Mesodermal cell (in vitro differentiated cells): Measurements from ENCODE around the gene INO80.
"Not testable (repeated sequence)": the region's sequence is repeated elsewhere in the genome, so short reads cannot be mapped to it uniquely, and the experiment has no call there.

Experiments used
- H3K27ac ChIP-seq: 2 replicates; pipeline ENCODE4 v1.7.0; 2013; ENCODE audit warnings: mild to moderate bottlenecking, low read depth, low read length, moderate library complexity; ENCODE audit not compliant: severe bottlenecking
- H3K36me3 ChIP-seq: 2 replicates; pipeline ENCODE4 v1.7.1; 2013; ENCODE audit warnings: mild to moderate bottlenecking, low read length, moderate library complexity; ENCODE audit not compliant: control insufficient read depth, insufficient read depth
- H3K4me1 ChIP-seq: one replicate; pipeline ENCODE4 v1.7.1; 2013; ENCODE audit warnings: mild to moderate bottlenecking, low read length; ENCODE audit not compliant: insufficient read depth, control insufficient read depth, poor library complexity, severe bottlenecking
- H3K4me3 ChIP-seq: 2 replicates; pipeline ENCODE4 v1.7.0; 2013; ENCODE audit warnings: low read length, control low read depth, mild to moderate bottlenecking; ENCODE audit not compliant: insufficient read depth, poor library complexity, severe bottlenecking; ENCODE audit errors: extremely low read depth
- H3K9me3 ChIP-seq: 2 replicates; pipeline ENCODE4 v1.7.1; 2013; ENCODE audit warnings: mild to moderate bottlenecking, low read length, moderate library complexity; ENCODE audit not compliant: control insufficient read depth
- WGBS, 2 experiments: methylation state at CpG; one replicate each; pipeline ENCODE4 v1.1.5; 2013; ENCODE audit warnings: missing lambda C conversion rate in 2 of 2; ENCODE audit not compliant: insufficient coverage in 2 of 2; 5-methylcytosine and 5-hydroxymethylcytosine counted together

Gene INO80

DNA sequence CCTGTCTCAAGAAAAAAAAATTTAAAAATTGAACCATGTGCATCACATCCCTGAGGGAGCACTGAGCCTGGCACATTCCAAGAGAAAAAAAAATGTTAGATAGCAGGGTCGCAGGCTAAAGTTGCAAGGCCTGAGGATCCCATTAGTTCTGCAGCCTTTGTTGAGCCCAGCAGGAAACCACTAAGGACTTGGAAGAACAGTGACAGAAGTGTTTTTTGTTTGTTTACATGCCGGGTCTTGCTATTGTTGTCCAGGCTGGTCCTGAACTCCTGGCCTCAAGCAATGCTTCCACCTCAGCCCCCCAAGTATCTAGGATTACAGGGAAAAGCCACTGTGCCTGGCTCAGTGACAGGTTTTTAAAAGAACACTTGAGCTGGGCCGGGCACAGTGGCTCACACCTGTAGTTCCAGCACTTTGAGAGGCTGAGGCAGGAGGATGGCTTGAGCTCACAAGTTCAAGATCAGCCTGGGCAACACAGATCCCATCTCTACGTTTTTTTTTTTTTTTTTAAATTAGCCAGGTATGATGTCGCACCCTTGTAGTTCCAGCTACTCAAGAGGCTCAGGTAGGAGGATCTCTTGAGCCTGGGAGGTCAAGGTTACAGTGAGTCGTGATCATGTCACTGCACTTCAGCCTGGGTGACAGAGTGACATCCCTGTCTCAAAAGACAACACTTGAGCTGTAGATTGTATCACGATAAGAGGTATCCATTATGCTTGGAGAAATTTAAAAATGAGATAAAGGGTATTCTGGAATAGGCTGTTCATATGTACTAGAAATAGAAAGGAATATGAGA lies 147.6 kb downstream of the INO80 start:
- H3K9me3 ChIP-seq: no peaks in the 10 kb centered on the region
- 59 to 68% methylated on average over 3 to 5 of the region's 7 CpGs for WGBS, 2 experiments
- no peak overlapping the region for H3K4me3 ChIP-seq
- no peaks in the 10 kb centered on the region for H3K36me3 ChIP-seq
- H3K27ac ChIP-seq: no peak overlapping the region
- H3K4me1 ChIP-seq: peaks cover 2% of the 10 kb centered on the region

DNA sequence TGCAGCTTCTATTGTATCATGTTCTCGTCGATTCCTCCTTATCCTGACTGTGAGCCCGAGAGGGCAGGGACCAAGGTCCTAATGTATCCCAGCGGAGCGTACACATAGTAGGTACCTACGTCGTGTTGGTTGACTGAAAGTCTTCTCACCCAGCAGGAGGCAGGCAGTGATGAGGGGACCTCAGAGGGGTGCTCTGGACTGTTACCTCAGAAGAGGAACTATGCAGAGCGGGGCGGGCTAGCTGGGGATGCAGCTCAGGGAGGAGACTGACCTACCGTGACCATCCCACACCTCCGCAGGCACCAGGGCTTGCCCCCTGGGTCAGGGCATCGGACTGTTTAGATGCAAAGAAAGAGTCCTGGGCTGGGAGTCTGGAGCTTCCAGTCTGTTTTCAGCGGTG lies 151.4 kb downstream of the INO80 start:
- H3K4me3 ChIP-seq: no peak overlapping the region
- 82 to 97% methylated on average over 9 to 13 of the region's 13 CpGs for WGBS, 2 experiments
- H3K9me3 ChIP-seq: no peaks in the 10 kb centered on the region
- no peak overlapping the region for H3K27ac ChIP-seq
- peaks cover 4% of the 10 kb centered on the region for H3K4me1 ChIP-seq
- no peaks in the 10 kb centered on the region for H3K36me3 ChIP-seq

DNA sequence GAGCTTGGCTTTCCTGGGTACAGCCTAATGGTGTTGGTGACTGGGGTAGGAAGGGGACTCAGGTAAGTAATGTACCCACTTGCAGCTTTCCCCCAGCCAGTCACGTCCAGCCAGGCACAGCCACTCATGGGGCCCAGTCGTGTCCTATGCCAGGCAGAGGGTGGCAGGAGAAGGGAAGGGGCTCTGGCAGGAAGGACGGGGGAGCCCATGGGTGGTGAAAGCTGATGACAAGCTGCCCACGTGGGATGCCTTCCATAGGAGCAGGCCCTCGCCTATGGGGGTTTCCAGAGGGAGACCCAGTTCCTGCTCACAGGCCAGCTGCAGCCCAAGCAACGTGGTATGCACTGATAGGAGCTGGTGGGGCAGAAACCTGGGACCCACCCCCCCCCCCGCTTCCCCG lies 152.1 kb downstream of the INO80 start:
- H3K27ac ChIP-seq: no peak overlapping the region
- 89 to 100% methylated on average over 1 to 4 of the region's 8 CpGs for WGBS, 2 experiments
- no peak overlapping the region for H3K4me3 ChIP-seq
- no peaks in the 10 kb centered on the region for H3K36me3 ChIP-seq
- H3K9me3 ChIP-seq: no peaks in the 10 kb centered on the region
- H3K4me1 ChIP-seq: peaks cover 5% of the 10 kb centered on the region

DNA sequence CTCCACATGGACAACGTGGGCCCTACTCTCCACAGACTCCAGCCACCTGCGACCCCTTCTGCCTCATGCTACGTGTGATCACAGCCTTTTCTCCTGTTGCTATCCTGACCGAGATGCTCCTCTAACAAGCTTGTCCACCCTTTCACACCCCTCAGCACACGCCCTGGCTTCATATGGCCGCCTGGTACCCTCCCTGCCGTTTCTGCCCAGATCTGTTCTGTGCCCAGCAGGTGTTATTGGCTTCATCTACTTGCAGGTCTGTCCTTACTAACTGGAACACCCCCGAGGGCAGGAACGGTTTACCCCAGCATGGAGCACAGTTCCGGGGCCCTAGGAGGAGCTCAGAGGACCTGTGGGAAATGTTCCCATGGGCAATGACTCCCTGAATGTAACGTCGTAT lies 152.9 kb downstream of the INO80 start:
- Histone ChIP-seq H3K4me3 (no peak overlapping the region), H3K36me3 (no peaks in the 10 kb centered on the region), H3K4me1 (peaks cover 5% of the 10 kb centered on the region), H3K9me3 (no peaks in the 10 kb centered on the region), H3K27ac (no peak overlapping the region)
- 90 to 92% methylated on average over 9 to 12 of the region's 12 CpGs for WGBS, 2 experiments

DNA sequence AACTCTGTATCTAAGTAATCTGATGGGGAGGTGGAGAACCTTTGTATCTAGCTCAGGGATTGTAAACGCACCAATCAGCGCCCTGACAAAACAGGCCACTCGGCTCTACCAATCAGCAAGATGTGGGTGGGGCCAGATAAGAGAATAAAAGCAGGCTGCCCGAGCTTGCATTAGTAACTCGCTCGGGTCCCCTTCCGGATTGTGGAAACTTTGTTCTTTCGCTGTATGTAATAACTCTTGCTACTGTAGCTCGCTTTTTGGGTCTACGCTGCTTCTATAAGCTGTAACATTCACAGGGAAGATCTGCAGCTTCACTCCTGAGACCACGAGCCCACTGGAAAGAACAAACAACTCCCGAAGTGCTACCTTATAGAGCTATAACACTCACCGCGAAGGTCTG lies 153.8 kb downstream of the INO80 start:
- not testable (repeated sequence) for H3K27ac ChIP-seq, H3K9me3 ChIP-seq, H3K36me3 ChIP-seq, H3K4me3 ChIP-seq, H3K4me1 ChIP-seq
- 94 to 96% methylated on average over 11 to 13 of the region's 14 CpGs for WGBS, 2 experiments

DNA sequence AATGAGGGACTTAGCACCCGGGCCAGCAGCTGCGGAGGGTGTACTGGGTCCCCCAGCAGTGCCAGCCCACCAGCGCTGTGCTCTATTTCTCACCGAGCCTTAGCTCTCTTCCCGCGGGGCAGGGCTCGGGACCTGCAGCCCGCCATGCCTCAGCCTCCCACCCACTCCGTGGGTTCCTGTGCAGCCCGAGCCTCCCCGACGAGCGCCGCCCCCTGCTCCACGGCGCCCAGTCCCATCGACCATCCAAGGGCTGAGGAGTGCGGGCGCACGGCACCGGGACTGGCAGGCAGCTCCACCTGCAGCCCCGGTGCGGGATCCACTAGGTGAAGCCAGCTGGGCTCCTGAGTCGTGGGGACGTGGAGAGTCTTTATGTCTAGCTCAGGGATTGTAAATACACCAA lies 154.3 kb downstream of the INO80 start:
- not testable (repeated sequence) for H3K36me3 ChIP-seq, H3K27ac ChIP-seq, H3K4me3 ChIP-seq, H3K9me3 ChIP-seq, H3K4me1 ChIP-seq
- 99% methylated on average over 18 of the region's 25 CpGs; no CpG with 5 or more reads in 1 of the 2 experiments for WGBS, 2 experiments

DNA sequence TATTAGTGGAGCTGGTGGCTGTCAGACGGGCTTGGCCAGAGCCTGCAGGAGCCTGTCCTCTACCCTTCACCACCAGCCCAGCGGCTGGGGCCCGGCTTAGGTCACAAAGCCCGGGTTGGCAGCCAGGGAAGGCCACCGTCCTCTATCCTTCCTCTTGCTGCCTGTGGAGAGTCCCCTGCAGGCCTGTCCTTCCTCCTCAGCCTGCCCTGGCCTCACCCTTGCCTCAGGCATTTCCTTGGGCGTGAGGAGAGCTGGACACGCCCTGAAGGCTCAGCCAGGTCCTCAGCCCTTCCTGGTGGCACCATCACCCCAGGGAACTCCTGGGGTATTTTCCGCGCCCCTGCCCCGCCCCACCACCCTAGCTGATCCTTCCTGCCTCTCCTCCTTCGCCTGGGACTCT lies 155.2 kb downstream of the INO80 start:
- WGBS, 2 experiments: 87 to 92% methylated on average over 10 of the region's 11 CpGs
- H3K4me1 ChIP-seq: peaks cover 3% of the 10 kb centered on the region
- peaks cover 12% of the 10 kb centered on the region for H3K36me3 ChIP-seq
- no peak overlapping the region for H3K4me3 ChIP-seq
- no peaks in the 10 kb centered on the region for H3K9me3 ChIP-seq
- H3K27ac ChIP-seq: no peak overlapping the region

DNA sequence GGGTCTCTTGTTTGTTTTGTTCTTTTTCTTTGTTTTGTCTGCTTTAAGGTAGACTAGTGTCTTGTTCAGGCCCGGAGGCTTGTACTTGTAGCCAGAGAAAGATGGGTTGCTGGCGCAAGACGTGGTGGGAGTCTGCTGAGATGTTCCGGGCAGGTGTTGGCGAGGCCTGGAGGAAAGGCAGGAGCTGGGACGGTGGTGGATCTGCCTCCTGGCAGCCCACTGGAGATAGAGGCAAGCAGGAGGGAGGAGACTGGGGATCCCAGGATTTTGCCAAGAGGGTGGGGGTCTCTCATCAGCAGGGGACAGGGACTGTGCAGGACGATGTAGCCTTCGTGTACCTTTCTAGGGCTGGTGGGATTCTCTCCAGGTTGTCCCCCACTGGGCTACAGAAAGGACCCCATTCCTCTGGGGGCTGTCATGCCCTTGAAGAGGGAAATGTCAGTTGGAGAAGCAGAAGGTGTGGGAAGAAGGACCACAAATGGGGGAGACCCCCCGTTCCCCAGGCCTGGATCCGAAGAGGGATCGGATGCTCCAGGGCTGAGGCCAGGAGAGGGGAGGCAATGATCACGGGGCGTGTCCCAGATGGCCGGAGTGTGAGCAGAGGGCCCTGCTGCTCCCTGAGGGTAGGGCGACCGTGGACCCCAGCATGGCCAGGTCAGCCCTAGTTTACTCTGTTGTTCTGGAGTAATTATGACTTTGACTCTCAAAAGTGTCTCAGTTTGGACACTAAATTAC lies 155.8 kb downstream of the INO80 start:
- WGBS, 2 experiments: 90 to 95% methylated on average over 15 to 16 of the region's 16 CpGs
- no peak overlapping the region for H3K4me3 ChIP-seq
- peaks cover 3% of the 10 kb centered on the region for H3K4me1 ChIP-seq
- peaks cover 18% of the 10 kb centered on the region for H3K36me3 ChIP-seq
- no peak overlapping the region for H3K27ac ChIP-seq
- no peaks in the 10 kb centered on the region for H3K9me3 ChIP-seq

DNA sequence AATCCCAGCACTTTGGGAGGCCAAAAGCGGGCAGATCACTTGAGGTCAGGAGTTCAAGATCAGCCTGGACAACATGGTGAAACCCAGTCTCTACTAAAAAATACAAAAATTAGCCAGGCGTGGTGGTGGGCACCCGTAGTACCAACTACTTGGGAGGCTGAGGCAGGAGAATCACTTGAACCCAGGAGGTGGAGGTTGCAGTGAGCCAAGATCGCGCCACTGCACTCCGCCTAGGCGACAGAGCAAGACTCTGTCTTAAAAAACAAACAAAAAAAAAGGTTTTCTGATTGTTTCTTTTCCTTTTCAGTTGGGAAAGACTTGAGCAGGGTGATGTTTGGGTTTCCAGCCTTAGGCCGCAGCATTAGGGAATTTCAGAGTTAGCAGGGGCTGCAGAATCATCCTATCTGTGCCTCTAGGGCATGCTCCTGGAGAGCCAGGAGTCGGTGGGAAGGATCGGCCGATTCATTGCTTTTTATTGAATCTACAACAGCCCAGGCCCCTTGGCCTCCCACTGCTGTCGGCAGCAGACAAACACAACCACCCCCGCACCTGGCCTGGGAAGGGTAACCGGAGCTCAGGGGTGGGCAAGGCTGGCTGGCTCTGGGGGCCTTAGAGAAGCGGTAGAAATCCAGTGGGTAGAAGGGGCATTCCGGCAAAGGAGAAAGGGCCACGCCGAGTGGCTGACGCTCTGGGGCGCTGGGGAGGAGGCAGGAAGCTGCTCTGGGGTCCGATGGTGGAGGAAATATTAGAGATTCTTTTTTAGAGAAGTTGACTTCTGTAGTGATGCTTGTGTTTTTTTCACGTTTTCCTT lies 156.5 kb downstream of the INO80 start:
- no peaks in the 10 kb centered on the region for H3K9me3 ChIP-seq
- no peak overlapping the region for H3K27ac ChIP-seq
- WGBS, 2 experiments: 70 to 71% methylated on average over 16 to 18 of the region's 22 CpGs
- no peak overlapping the region for H3K4me3 ChIP-seq
- H3K36me3 ChIP-seq: peaks cover 24% of the 10 kb centered on the region
- H3K4me1 ChIP-seq: peaks cover 3% of the 10 kb centered on the region

DNA sequence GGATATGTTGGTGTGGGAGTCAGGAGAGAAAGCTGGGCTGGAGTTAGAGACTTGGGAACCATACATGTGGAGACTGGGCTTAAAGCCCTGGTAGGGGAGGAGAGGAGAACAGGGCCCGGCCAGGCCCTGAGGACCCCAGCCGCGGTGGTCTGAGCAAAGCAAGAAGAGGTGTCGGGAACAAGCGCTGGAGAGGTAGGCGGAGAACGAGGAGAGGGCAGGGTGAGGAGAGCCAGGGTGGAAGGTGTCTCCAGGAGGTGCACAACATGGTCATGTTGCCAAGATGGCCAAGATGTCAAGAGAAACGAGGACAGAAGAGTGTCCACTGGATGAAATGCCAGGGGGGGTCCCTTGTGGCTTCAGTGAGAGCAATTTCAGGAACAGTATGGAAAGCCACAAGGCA lies 157.4 kb downstream of the INO80 start:
- Histone ChIP-seq H3K4me3 (no peak overlapping the region), H3K9me3 (no peaks in the 10 kb centered on the region), H3K36me3 (peaks cover 24% of the 10 kb centered on the region), H3K27ac (no peak overlapping the region), H3K4me1 (peaks cover 3% of the 10 kb centered on the region)
- 90 to 93% methylated on average over 8 of the region's 8 CpGs for WGBS, 2 experiments
